K562 (cell line): ENCODE results near the gene RNASEH1. TPM values are rescaled to one million over a fixed set of nuclear protein-coding genes. Genes with fewer than 3 reads are reported as not detected.

ENCODE experiments used
- CBFA2T2 ChIP-seq: fragments of 450-650 bp; conservative IDR thresholded peaks from 2 replicates; pipeline ENCODE4 v1.6.1; 2017; ENCODE audit warnings: mild to moderate bottlenecking
- CREM ChIP-seq: IDR thresholded peaks from 2 replicates; pipeline ENCODE4 v1.6.1; 2014; ENCODE audit warnings: antibody characterized with exemption, low read depth
- EP300 ChIP-seq: IDR thresholded peaks from 2 replicates; pipeline ENCODE4 v1.6.1; 2012; ENCODE audit warnings: low read length, improper control_type of control experiment
- ETV6 ChIP-seq, 3 experiments: fragments of 150-350 bp in 1 of 3; sonication (generic) in 1 of 3; formaldehyde crosslinking in 1 of 3; IDR thresholded peaks; 2 replicates each; pipeline versions ENCODE4 v1.6.1 to v1.8.0; 2014 to 2022; ENCODE audit warnings: borderline replicate concordance in 2 of 3, low read depth in 2 of 3, antibody characterized with exemption in 1 of 3, low read length in 1 of 3, mild to moderate bottlenecking in 1 of 3, missing genetic modification reagents in 1 of 3
- MEIS2 ChIP-seq: fragments of 450-650 bp; IDR thresholded peaks from 2 replicates; pipeline ENCODE4 v1.6.1; 2014; ENCODE audit warnings: mild to moderate bottlenecking; ENCODE audit not compliant: partially characterized antibody
- NR2F6 ChIP-seq: fragments of 450-650 bp; formaldehyde crosslinking; IDR thresholded peaks from 2 replicates; pipeline ENCODE4 v1.4.0; 2020; ENCODE audit warnings: mild to moderate bottlenecking
- RBM34 ChIP-seq: fragments of 200-400 bp; formaldehyde crosslinking; IDR thresholded peaks from 2 replicates; pipeline ENCODE4 v1.6.1; 2018; ENCODE audit warnings: low read length, borderline replicate concordance; ENCODE audit not compliant: insufficient read depth
- STAT6 ChIP-seq: sonication (generic); formaldehyde crosslinking; IDR thresholded peaks from 2 replicates; pipeline ENCODE4 v1.8.1; 2023; ENCODE audit warnings: mild to moderate bottlenecking, missing genetic modification reagents
- TBP ChIP-seq: optimal IDR thresholded peaks from 2 replicates; pipeline ENCODE3; 2011; ENCODE audit warnings: low read depth, low read length, improper control_type of control experiment
- polyA plus RNA-seq, 8 experiments: library from polyadenylated mRNA; depleted of rRNA in 4 of 8; stranded (reverse) in 5 of 8; unstranded in 3 of 8; fragments of >200 nt; fragmentation: Nextera tagmentation in 2 of 8; fragmentation: Illumina TruSeq in 1 of 8; extraction: Ambion mirVana in 2 of 8; extraction: Trizol in 1 of 8; gene quantifications; 2 replicates each; pipeline versions ENCODE4 v1.2.1 to v1.2.3, GENCODE V29; 2011 to 2014; ENCODE audit warnings: inconsistent platforms in 1 of 8, missing spikeins in 1 of 8
- total RNA-seq, 7 experiments: library from RNA; depleted of rRNA in 6 of 7; stranded (reverse); fragments of >200 nt in 6 of 7; fragmentation: Illumina TruSeq in 2 of 7; extraction: Trizol in 2 of 7; gene quantifications; 2 replicates each; pipeline versions ENCODE4 v1.2.1 to v1.2.3, GENCODE V29; 2011 to 2021; ENCODE audit warnings: low replicate concordance in 1 of 7
- TF ChIP-seq, protein P1 (sequence below): fragments of 450-650 bp; IDR thresholded peaks from one replicate; pipeline ENCODE4 v1.6.1; 2018; ENCODE audit warnings: mild to moderate bottlenecking, moderate library complexity; ENCODE audit not compliant: partially characterized antibody

The RNASEH1 gene
- total and polyA plus RNA-seq, 9 of the 15 experiments (the other 6 are each of a cell fraction or from before 2014, with no cell fraction given), result 25.7 to 47.5 (median 42.8) TPM

GRCh38 chr2:3584076-3584475, 25.9 kb upstream of the RNASEH1 start (continued):
- TF ChIP-seq STAT6 (CRISPR knock-in tag), result no peak
- 0 out of 2 replicates have a peak, but pooled peaks have one; percentile 34 for TF ChIP-seq EP300
- no peak for TF ChIP-seq RBM34
- no peak for TF ChIP-seq TBP
- TF ChIP-seq CBFA2T2, result peak; percentile 46
- TF ChIP-seq ETV6 (IDR thresholded peaks at IDR 0.05; ENCODE audit: borderline replicate concordance in 1 of 2, low read depth in 2 of 2, low read length in 1 of 2), result no peak
- TF ChIP-seq ETV6 (CRISPR knock-in tag; IDR thresholded peaks at IDR 0.05; ENCODE audit: borderline replicate concordance), result no peak
- TF ChIP-seq, protein P1, sequence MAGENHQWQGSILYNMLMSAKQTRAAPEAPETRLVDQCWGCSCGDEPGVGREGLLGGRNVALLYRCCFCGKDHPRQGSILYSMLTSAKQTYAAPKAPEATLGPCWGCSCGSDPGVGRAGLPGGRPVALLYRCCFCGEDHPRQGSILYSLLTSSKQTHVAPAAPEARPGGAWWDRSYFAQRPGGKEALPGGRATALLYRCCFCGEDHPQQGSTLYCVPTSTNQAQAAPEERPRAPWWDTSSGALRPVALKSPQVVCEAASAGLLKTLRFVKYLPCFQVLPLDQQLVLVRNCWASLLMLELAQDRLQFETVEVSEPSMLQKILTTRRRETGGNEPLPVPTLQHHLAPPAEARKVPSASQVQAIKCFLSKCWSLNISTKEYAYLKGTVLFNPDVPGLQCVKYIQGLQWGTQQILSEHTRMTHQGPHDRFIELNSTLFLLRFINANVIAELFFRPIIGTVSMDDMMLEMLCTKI, result no peak
- TF ChIP-seq MEIS2, result peak; percentile 86
- 0 out of 2 replicates have a peak, but pooled peaks have one; percentile 26 for TF ChIP-seq CREM
- no peak for TF ChIP-seq NR2F6 (CRISPR knock-in tag)
- TF ChIP-seq, all 486 proteins: peak for 23
